Measurements from ENCODE around the gene CNTLN.

DNA sequence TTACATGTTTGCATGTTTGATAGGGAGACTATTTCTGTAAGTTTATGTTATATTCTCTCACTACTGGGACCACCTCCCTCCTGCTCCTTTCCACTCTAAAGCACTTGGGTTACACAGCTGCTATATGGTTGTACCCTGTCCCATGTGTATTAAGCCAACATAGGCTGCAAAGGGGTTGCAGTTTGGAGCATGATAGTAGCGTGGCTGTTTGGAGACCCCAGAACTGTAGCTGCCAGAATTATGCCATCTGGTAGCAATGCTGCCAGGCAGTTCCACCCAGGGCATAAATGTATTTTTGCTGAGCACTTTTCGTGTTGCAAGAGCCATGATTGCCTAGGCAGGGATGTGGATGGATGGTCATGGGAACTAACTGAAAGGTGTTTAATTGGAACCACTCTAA, 81.8 kb downstream of the CNTLN start:
- no peak for TF ChIP-seq POLR2A (IDR thresholded peaks at IDR 0.05; ENCODE audit: low read length)
- TF ChIP-seq GATA1 (IDR thresholded peaks at IDR 0.05; ENCODE audit: low read depth, low read length): no peak
